ENCODE data around the gene DAPK3. TPM values are rescaled to one million over a fixed set of nuclear protein-coding genes. Genes with fewer than 3 reads are reported as not detected.

Gene DAPK3
- total and polyA plus RNA-seq, 2 experiments from 2014 or later = 103 to 140 TPM

GRCh38 chr19:3980353-3981251 is 9.7 kb upstream of the DAPK3 start:
- Histone ChIP-seq H2AFZ (no peak overlapping the region), H3K4me2 (no peak overlapping the region), H4K20me1 (ENCODE audit: insufficient read depth, poor library complexity, severe bottlenecking) (peaks cover 96% of the 10 kb centered on the region), H3K4me1 (ENCODE audit: insufficient read depth) (peaks cover 7% of the 10 kb centered on the region), H3K9me3 (ENCODE audit: low read depth) (no peaks in the 10 kb centered on the region), H3K79me2 (peaks cover 87% of the 10 kb centered on the region), H3K4me3 (no peak overlapping the region), H3K27me3 (no peaks in the 10 kb centered on the region), H3K9me2 (replicated peaks; ENCODE audit: insufficient read depth) (no peaks in the 10 kb centered on the region), H3K27ac (no peak overlapping the region), H3K36me3 (replicated peaks; ENCODE audit: insufficient read depth, low read depth) (no peaks in the 10 kb centered on the region)
- DNase-seq (ENCODE audit: low spot score) = no peak
- 97% methylated on average over 30 of the region's 31 CpGs for whole genome bisulfite sequencing (ENCODE audit: low lambda C conversion rate, missing lambda C conversion rate)
- TF ChIP-seq EZH2phosphoT487 (IDR thresholded peaks at IDR 0.05; ENCODE audit: low read depth, severe bottlenecking, unreplicated experiment) = no peak
- TF ChIP-seq CTCF (IDR thresholded peaks at IDR 0.05; ENCODE audit: poor library complexity) = no peak
- TF ChIP-seq EZH2 (IDR thresholded peaks at IDR 0.05; ENCODE audit: borderline replicate concordance) = no peak

DNA sequence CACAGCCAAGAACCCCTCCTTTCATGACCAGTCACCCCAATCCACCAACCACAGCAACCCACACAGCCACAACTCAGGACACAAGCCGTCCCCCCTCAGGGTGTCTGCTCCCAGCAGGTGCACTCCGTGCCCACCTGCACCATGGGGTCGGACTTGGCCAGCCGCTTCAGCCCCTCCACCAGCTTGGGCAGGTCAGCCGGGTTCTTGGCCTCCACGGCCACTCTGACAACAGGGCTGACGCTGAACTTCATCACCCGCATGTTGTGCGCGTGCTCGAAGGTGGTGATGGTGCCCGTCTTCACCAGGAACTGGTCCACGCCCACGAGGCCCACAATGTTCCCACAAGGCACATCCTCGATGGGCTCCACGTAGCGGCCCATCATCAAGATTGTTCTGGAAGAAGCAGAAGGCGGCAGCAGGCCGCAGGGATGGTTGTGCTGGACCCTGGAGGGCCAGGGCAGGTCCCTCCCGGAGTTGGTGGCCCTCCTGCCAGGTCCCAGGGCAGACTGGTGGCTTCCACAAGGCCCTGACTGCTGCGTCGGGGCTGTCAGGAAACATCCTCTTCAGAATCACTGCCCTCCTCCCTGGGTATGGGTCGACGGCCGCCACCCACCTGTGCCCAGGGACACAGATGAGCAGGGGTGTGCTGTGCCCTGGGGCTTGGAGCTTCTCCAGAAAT is 8.9 kb upstream of the DAPK3 start:
- Histone ChIP-seq H3K27ac (no peak overlapping the region), H3K36me3 (replicated peaks; ENCODE audit: insufficient read depth, low read depth) (no peaks in the 10 kb centered on the region), H3K9me2 (replicated peaks; ENCODE audit: insufficient read depth) (no peaks in the 10 kb centered on the region), H3K4me3 (no peak overlapping the region), H3K79me2 (peaks cover 83% of the 10 kb centered on the region), H3K9me3 (ENCODE audit: low read depth) (no peaks in the 10 kb centered on the region), H3K27me3 (no peaks in the 10 kb centered on the region), H3K4me1 (ENCODE audit: insufficient read depth) (peaks cover 6% of the 10 kb centered on the region), H2AFZ (no peak overlapping the region), H4K20me1 (ENCODE audit: insufficient read depth, poor library complexity, severe bottlenecking) (peaks cover 99% of the 10 kb centered on the region), H3K4me2 (no peak overlapping the region)
- TF ChIP-seq EZH2phosphoT487 (IDR thresholded peaks at IDR 0.05; ENCODE audit: low read depth, severe bottlenecking, unreplicated experiment) = no peak
- TF ChIP-seq EZH2 (IDR thresholded peaks at IDR 0.05; ENCODE audit: borderline replicate concordance) = no peak
- no peak for TF ChIP-seq CTCF (IDR thresholded peaks at IDR 0.05; ENCODE audit: poor library complexity)
- DNase-seq (ENCODE audit: low spot score) = no peak
- 96% methylated on average over 25 of the region's 25 CpGs for WGBS (ENCODE audit: low lambda C conversion rate, missing lambda C conversion rate)

GRCh38 chr19:3979289-3979673 is 8.4 kb upstream of the DAPK3 start:
- H3K4me1 ChIP-seq (ENCODE audit: insufficient read depth) = peaks cover 6% of the 10 kb centered on the region
- H3K4me3 ChIP-seq = no peak overlapping the region
- H3K9me2 ChIP-seq (replicated peaks; ENCODE audit: insufficient read depth) = no peaks in the 10 kb centered on the region
- peaks cover 94% of the 10 kb centered on the region for H4K20me1 ChIP-seq (ENCODE audit: insufficient read depth, poor library complexity, severe bottlenecking)
- no peak overlapping the region for H3K4me2 ChIP-seq
- no peaks in the 10 kb centered on the region for H3K36me3 ChIP-seq (replicated peaks; ENCODE audit: insufficient read depth, low read depth)
- WGBS (ENCODE audit: low lambda C conversion rate, missing lambda C conversion rate) = over 99% methylated on average over 18 of the region's 18 CpGs
- no peaks in the 10 kb centered on the region for H3K9me3 ChIP-seq (ENCODE audit: low read depth)
- TF ChIP-seq CTCF (IDR thresholded peaks at IDR 0.05; ENCODE audit: poor library complexity) (no peak), EZH2phosphoT487 (IDR thresholded peaks at IDR 0.05; ENCODE audit: low read depth, severe bottlenecking, unreplicated experiment) (no peak), EZH2 (IDR thresholded peaks at IDR 0.05; ENCODE audit: borderline replicate concordance) (no peak)
- H3K79me2 ChIP-seq = peaks cover 77% of the 10 kb centered on the region
- H2AFZ ChIP-seq = no peak overlapping the region
- no peak for DNase-seq (ENCODE audit: low spot score)
- H3K27me3 ChIP-seq = no peaks in the 10 kb centered on the region
- H3K27ac ChIP-seq = no peak overlapping the region

Measured in hepatocyte (in vitro differentiated cells).